Subcutaneous abdominal adipose tissue (tissue), 5 donors: ENCODE data around the gene UQCR11.

ENCODE experiments used
- H3K27ac ChIP-seq: one replicate; pipeline ENCODE4 v1.7.0; 2013; ENCODE audit warnings: low read depth, mild to moderate bottlenecking, inconsistent platforms, low read length, moderate library complexity
- H3K27me3 ChIP-seq, 5 donors: one replicate each; pipeline ENCODE4 v1.7.0; 2013; ENCODE audit warnings: low read length in 5 of 5, inconsistent platforms in 1 of 5; ENCODE audit not compliant: control insufficient read depth in 5 of 5, insufficient read depth in 4 of 5
- H3K36me3 ChIP-seq, 5 donors: one replicate each; pipeline ENCODE4 v1.7.0; 2013; ENCODE audit warnings: low read length in 5 of 5; ENCODE audit not compliant: control insufficient read depth in 5 of 5, insufficient read depth in 5 of 5
- H3K4me1 ChIP-seq, 5 donors: one replicate each; pipeline ENCODE4 v1.7.0; 2013; ENCODE audit warnings: low read length in 5 of 5, mild to moderate bottlenecking in 3 of 5, moderate library complexity in 1 of 5; ENCODE audit not compliant: control insufficient read depth in 5 of 5, insufficient read depth in 5 of 5
- H3K4me3 ChIP-seq, 5 donors: one replicate each; pipeline ENCODE4 v1.7.0; 2013; ENCODE audit warnings: low read length in 5 of 5, low read depth in 1 of 5
- H3K9ac ChIP-seq, 5 donors: one replicate each; pipeline ENCODE4 v1.7.0; 2013; ENCODE audit warnings: low read length in 5 of 5, mild to moderate bottlenecking in 4 of 5, moderate library complexity in 3 of 5
- H3K9me3 ChIP-seq, 5 donors: one replicate each; pipeline ENCODE4 v1.7.0; 2013; ENCODE audit warnings: low read length in 5 of 5; ENCODE audit not compliant: control insufficient read depth in 5 of 5
- donor health status: healthy.
- donor health status: healthy.
- donor health status: healthy.
- donor health status: healthy.
- donor health status: healthy.

UQCR11 gene

GRCh38 chr19:1558552-1558951 is 46.7 kb downstream of the UQCR11 start:
- Histone ChIP-seq H3K27ac (no peak overlapping the region), H3K9ac (no peak overlapping the region), H3K4me1 (peaks cover 0 to 14% (median 13%) of the 10 kb centered on the region in 5 donors), H3K36me3 (peaks cover 0 to 15% (median 6%) of the 10 kb centered on the region in 5 donors), H3K9me3 (no peaks in the 10 kb centered on the region), H3K4me3 (no peak overlapping the region), H3K27me3 (no peaks in the 10 kb centered on the region)

- no peak overlapping the region for H3K27ac ChIP-seq
- no peak overlapping the region for H3K4me3 ChIP-seq
- H3K4me1 ChIP-seq: peaks cover 0 to 14% (median 13%) of the 10 kb centered on the region in 5 donors
- H3K9me3 ChIP-seq: no peaks in the 10 kb centered on the region
- peaks cover 0 to 3% (median 0%) of the 10 kb centered on the region in 5 donors for H3K27me3 ChIP-seq
- H3K36me3 ChIP-seq: peaks cover 0 to 15% (median 6%) of the 10 kb centered on the region in 5 donors
- H3K9ac ChIP-seq: no peak overlapping the region
Measured at GRCh38 chr19:1556390-1557070, 48.7 kb downstream of the UQCR11 start.

- H3K4me1 ChIP-seq: peaks cover 0 to 7% (median 7%) of the 10 kb centered on the region in 5 donors
- H3K27ac ChIP-seq: no peak overlapping the region
- H3K9ac ChIP-seq: no peak overlapping the region
- H3K4me3 ChIP-seq: no peak overlapping the region
- H3K27me3 ChIP-seq: peaks cover 0 to 4% (median 0%) of the 10 kb centered on the region in 5 donors
- no peaks in the 10 kb centered on the region for H3K9me3 ChIP-seq
- peaks cover 0 to 15% (median 6%) of the 10 kb centered on the region in 5 donors for H3K36me3 ChIP-seq
Measured at GRCh38 chr19:1555487-1556389, 49.5 kb downstream of the UQCR11 start.

- Histone ChIP-seq H3K27ac (no peak overlapping the region), H3K4me1 (no peaks in the 10 kb centered on the region), H3K27me3 (peaks cover 0 to 4% (median 0%) of the 10 kb centered on the region in 5 donors), H3K36me3 (peaks cover 0 to 15% (median 6%) of the 10 kb centered on the region in 5 donors), H3K9me3 (no peaks in the 10 kb centered on the region), H3K9ac (no peak overlapping the region), H3K4me3 (no peak overlapping the region)
Measured at GRCh38 chr19:1554968-1555367, 50.3 kb downstream of the UQCR11 start.

GRCh38 chr19:1553415-1553814 is 51.8 kb downstream of the UQCR11 start:
- Histone ChIP-seq H3K4me3 (no peak overlapping the region), H3K9me3 (no peaks in the 10 kb centered on the region), H3K9ac (no peak overlapping the region), H3K4me1 (no peaks in the 10 kb centered on the region), H3K27me3 (peaks cover 0 to 6% (median 0%) of the 10 kb centered on the region in 5 donors), H3K36me3 (peaks cover 0 to 15% (median 6%) of the 10 kb centered on the region in 5 donors), H3K27ac (no peak overlapping the region)

GRCh38 chr19:1551068-1552040 is 53.9 kb downstream of the UQCR11 start:
- Histone ChIP-seq H3K4me1 (peaks cover 0 to under 1% (median 0%) of the 10 kb centered on the region in 5 donors), H3K4me3 (no peak overlapping the region)

GRCh38 chr19:1549332-1549945 is 55.8 kb downstream of the UQCR11 start:
- H3K4me1 ChIP-seq: peaks cover 0 to 4% (median 2%) of the 10 kb centered on the region in 5 donors
- H3K4me3 ChIP-seq: no peak overlapping the region
- H3K27ac ChIP-seq: no peak overlapping the region
- H3K27me3 ChIP-seq: peaks cover 0 to 9% (median 3%) of the 10 kb centered on the region in 5 donors
- H3K36me3 ChIP-seq: peaks cover 0 to 3% (median 0%) of the 10 kb centered on the region in 5 donors
- no peak overlapping the region for H3K9ac ChIP-seq
- H3K9me3 ChIP-seq: no peaks in the 10 kb centered on the region

More at GRCh38 chr19:1551068-1552040, 53.9 kb downstream of the UQCR11 start:
- peak overlapping the region in 1 of 5 donors; percentile 3 for H3K9ac ChIP-seq
- H3K36me3 ChIP-seq: peaks cover 0 to 11% (median 1%) of the 10 kb centered on the region in 5 donors
- H3K27me3 ChIP-seq: peaks cover 0 to 6% (median 0%) of the 10 kb centered on the region in 5 donors
- no peaks in the 10 kb centered on the region for H3K9me3 ChIP-seq
- no peak overlapping the region for H3K27ac ChIP-seq
